HL-60 (cell line): ENCODE data around the gene FABP1.

ENCODE experiments used
- DNase-seq, 2 experiments: peaks; one replicate each; pipeline ENCODE4 v3.0.0-alpha.2; 2010 to 2020; ENCODE audit warnings: low read depth in 1 of 2, low spot score in 1 of 2
- H3K27ac ChIP-seq: fragments of 250-450 bp; sonication (Bioruptor Pico); replicated peaks from 2 replicates; pipeline ENCODE4 v1.5.1; 2020; ENCODE audit warnings: mild to moderate bottlenecking, moderate library complexity
- H3K27me3 ChIP-seq: fragments of 250-450 bp; sonication (Bioruptor Pico); 2 replicates; pipeline ENCODE4 v1.5.1; 2021; ENCODE audit warnings: mild to moderate bottlenecking, moderate library complexity; ENCODE audit not compliant: insufficient read depth, poor library complexity, severe bottlenecking
- H3K4me3 ChIP-seq: replicated peaks from 2 replicates; pipeline ENCODE4 v1.5.1; 2011; ENCODE audit warnings: mild to moderate bottlenecking, control low read depth, low read length; ENCODE audit not compliant: insufficient read depth
- GABPA ChIP-seq: IDR thresholded peaks from 2 replicates; pipeline ENCODE4 v1.6.1; 2012; ENCODE audit warnings: low read depth
- POLR2AphosphoS5 ChIP-seq: IDR thresholded peaks from 2 replicates; pipeline ENCODE4 v1.6.1; 2012; ENCODE audit warnings: low read depth
- SPI1 ChIP-seq: IDR thresholded peaks from 2 replicates; pipeline ENCODE4 v1.6.1; 2012; ENCODE audit warnings: low read depth, mild to moderate bottlenecking, borderline replicate concordance
- TF ChIP-seq, protein P1 (sequence below): IDR thresholded peaks from 2 replicates; pipeline ENCODE4 v1.6.1; 2012; ENCODE audit warnings: low read depth; ENCODE audit not compliant: insufficient replicate concordance
- TF ChIP-seq, protein P2 (sequence below): IDR thresholded peaks from one replicate; pipeline ENCODE4 v1.5.1; 2011; ENCODE audit warnings: low read length, control low read depth, inconsistent platforms; ENCODE audit not compliant: insufficient read depth

The FABP1 gene

DNA sequence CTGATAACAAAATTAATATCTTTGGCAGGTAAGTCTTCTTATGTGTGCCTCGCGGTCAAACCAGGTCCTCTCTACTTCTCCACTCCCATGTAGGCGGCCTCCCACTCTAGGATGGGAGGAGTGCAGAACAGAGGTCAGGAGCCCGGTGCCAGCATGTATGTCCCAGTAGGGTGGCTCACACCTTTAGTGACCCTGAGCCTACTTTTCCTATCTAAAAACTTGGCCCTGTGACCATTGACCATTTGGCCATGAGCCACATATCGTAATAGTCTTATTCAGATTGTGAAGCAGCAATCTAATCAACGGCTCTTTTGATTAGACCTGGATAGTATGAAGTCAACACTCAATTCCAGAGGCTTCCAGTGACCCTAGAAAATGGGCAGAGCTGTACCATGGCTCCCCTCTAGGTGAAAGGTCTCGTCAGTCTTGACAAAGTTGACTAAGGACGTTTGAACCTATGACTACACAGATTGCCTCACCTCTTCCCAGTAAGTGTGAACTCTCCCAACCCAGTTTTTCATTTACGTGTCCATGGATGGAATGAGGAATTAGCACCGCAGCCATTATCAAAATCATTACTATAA, 17.1 kb upstream of the FABP1 start:
- DNase-seq, result no peak
- H3K27ac ChIP-seq, result no peak overlapping the region
- H3K27me3 ChIP-seq, result no peaks in the 10 kb centered on the region
- TF ChIP-seq POLR2AphosphoS5 (no peak), GABPA (no peak), SPI1 (no peak)
- TF ChIP-seq, protein P1, sequence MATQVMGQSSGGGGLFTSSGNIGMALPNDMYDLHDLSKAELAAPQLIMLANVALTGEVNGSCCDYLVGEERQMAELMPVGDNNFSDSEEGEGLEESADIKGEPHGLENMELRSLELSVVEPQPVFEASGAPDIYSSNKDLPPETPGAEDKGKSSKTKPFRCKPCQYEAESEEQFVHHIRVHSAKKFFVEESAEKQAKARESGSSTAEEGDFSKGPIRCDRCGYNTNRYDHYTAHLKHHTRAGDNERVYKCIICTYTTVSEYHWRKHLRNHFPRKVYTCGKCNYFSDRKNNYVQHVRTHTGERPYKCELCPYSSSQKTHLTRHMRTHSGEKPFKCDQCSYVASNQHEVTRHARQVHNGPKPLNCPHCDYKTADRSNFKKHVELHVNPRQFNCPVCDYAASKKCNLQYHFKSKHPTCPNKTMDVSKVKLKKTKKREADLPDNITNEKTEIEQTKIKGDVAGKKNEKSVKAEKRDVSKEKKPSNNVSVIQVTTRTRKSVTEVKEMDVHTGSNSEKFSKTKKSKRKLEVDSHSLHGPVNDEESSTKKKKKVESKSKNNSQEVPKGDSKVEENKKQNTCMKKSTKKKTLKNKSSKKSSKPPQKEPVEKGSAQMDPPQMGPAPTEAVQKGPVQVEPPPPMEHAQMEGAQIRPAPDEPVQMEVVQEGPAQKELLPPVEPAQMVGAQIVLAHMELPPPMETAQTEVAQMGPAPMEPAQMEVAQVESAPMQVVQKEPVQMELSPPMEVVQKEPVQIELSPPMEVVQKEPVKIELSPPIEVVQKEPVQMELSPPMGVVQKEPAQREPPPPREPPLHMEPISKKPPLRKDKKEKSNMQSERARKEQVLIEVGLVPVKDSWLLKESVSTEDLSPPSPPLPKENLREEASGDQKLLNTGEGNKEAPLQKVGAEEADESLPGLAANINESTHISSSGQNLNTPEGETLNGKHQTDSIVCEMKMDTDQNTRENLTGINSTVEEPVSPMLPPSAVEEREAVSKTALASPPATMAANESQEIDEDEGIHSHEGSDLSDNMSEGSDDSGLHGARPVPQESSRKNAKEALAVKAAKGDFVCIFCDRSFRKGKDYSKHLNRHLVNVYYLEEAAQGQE, result no peak
- TF ChIP-seq, protein P2, sequence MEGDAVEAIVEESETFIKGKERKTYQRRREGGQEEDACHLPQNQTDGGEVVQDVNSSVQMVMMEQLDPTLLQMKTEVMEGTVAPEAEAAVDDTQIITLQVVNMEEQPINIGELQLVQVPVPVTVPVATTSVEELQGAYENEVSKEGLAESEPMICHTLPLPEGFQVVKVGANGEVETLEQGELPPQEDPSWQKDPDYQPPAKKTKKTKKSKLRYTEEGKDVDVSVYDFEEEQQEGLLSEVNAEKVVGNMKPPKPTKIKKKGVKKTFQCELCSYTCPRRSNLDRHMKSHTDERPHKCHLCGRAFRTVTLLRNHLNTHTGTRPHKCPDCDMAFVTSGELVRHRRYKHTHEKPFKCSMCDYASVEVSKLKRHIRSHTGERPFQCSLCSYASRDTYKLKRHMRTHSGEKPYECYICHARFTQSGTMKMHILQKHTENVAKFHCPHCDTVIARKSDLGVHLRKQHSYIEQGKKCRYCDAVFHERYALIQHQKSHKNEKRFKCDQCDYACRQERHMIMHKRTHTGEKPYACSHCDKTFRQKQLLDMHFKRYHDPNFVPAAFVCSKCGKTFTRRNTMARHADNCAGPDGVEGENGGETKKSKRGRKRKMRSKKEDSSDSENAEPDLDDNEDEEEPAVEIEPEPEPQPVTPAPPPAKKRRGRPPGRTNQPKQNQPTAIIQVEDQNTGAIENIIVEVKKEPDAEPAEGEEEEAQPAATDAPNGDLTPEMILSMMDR, result no peak
- H3K4me3 ChIP-seq, result no peak overlapping the region

- no peak for DNase-seq
- TF ChIP-seq POLR2AphosphoS5 (no peak), GABPA (no peak), SPI1 (no peak)
- TF ChIP-seq, protein P2, result no peak
- TF ChIP-seq, protein P1, result no peak
- no peak overlapping the region for H3K4me3 ChIP-seq
- H3K27me3 ChIP-seq, result no peaks in the 10 kb centered on the region
- no peak overlapping the region for H3K27ac ChIP-seq
These were observed 16.4 kb upstream of the FABP1 start for GRCh38 chr2:88144271-88144670.

DNA sequence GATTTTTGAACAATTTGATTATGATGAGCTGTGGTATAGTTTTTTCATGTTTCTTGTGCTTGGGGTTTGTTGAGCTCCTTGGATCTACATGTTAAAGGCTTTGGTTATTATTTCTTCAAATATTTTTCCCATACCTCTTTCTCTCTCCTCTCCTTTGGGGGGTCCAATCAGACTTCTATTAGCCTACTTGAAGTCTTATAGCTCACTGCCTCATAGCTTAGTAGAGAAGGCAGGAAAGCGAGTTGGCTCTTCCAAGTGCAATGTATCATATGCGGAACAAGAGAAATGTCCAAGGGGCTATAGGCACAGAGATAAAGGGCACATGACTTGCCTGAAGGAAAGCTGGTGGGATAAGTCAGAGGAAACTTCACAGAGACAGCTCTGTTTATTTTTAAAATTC, 14.1 kb upstream of the FABP1 start:
- no peak for TF ChIP-seq SPI1
- TF ChIP-seq GABPA, result no peak
- TF ChIP-seq, protein P2, result no peak
- TF ChIP-seq POLR2AphosphoS5, result no peak
- TF ChIP-seq, protein P1, result no peak
- H3K4me3 ChIP-seq, result no peak overlapping the region
- no peaks in the 10 kb centered on the region for H3K27me3 ChIP-seq
- no peak for DNase-seq
- H3K27ac ChIP-seq, result no peak overlapping the region
